ENCODE results near the gene SRP9. TPM values are rescaled to one million over a fixed set of nuclear protein-coding genes. Genes with fewer than 3 reads are reported as not detected.
A peak's percentile ranks its signal among the peaks of the same experiment; 100 is the strongest.

SRP9 gene
- polyA plus RNA-seq (2013, experiment 1 of 2), result 397 TPM
- polyA plus RNA-seq (2013, experiment 2 of 2), result 387 TPM

DNA sequence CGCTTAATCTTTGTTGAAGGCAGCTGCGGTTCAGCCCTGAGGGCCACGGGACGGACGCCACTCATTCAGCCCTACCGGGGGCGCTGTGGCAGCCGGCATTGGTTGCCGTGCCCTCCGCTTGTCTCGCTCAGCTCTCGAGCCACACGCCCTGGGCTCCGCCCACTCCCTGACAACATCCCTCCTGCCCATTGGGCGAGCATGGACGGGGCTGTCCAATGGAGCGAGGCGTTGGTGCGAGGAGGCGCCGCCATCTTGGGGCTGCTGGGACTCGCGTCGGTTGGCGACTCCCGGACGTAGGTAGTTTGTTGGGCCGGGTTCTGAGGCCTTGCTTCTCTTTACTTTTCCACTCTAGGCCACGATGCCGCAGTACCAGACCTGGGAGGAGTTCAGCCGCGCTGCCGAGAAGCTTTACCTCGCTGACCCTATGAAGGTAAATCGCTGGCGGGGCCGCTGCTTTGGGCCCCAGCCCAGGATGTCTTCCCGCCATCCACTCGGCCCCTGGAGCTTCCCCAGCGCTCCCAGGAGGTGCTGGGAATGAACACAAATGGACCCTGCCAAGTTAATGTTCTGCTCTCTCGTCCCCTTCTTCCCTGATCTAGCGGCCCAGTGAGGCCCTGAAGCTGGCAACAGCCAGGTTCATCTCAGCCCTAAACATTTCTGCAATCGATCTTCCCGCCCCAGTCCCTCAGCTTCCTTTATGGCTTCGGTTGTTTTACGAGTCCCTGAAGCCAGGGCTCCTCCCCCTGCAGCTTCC is at the start of gene SRP9:
TSS of gene SRP9 (plus strand) at position 244 of the 754 bp plus-strand sequence. CDS start at position 359, 115 bp downstream.
- H3K4me1 ChIP-seq (ENCODE audit: control insufficient read depth, low read depth, low read length), result peaks cover 5% of the 10 kb centered on the region
- no peak within 1 kb of the TSS for H3K4ac ChIP-seq (ENCODE audit: low read depth, low read length)
- peaks cover 2% of the 10 kb centered on the region for H3K79me1 ChIP-seq (ENCODE audit: low read length)
- peak within 1 kb of the TSS; percentile 91 for H2BK5ac ChIP-seq (ENCODE audit: low read length)
- H2BK15ac ChIP-seq (replicated peaks; ENCODE audit: low read depth), result no peak within 1 kb of the TSS
- H3K79me2 ChIP-seq (ENCODE audit: control insufficient read depth, insufficient read depth, low read length), result peaks cover 41% of the 10 kb centered on the region
- H3K18ac ChIP-seq (ENCODE audit: low read length), result peak within 1 kb of the TSS; percentile 57
- H3K27me3 ChIP-seq (ENCODE audit: insufficient read depth, low read length, poor library complexity), result no peaks in the 10 kb centered on the region
- peak; percentile 100 for DNase-seq
- H3K4me2 ChIP-seq (ENCODE audit: low read length), result peak within 1 kb of the TSS; percentile 41
- H4K8ac ChIP-seq (ENCODE audit: low read depth, low read length), result no peak within 1 kb of the TSS
- peak within 1 kb of the TSS; percentile 98 for H3K9ac ChIP-seq (ENCODE audit: low read length)
- H3K36me3 ChIP-seq (ENCODE audit: control insufficient read depth, insufficient read depth, low read length), result peaks cover 1% of the 10 kb centered on the region
- WGBS (ENCODE audit: extremely low coverage, insufficient coverage, low lambda C conversion rate), result no CpG with 5 or more reads among the region's 46 CpGs
- H3K23ac ChIP-seq (ENCODE audit: low read length), result peak within 1 kb of the TSS; percentile 94
- H3K56ac ChIP-seq (ENCODE audit: low read length), result peak within 1 kb of the TSS; percentile 100
- peak within 1 kb of the TSS; percentile 83 for H3K27ac ChIP-seq (ENCODE audit: low read depth, low read length)
- H3K4me3 ChIP-seq (ENCODE audit: low read length), result peak within 1 kb of the TSS; percentile 97
- peak within 1 kb of the TSS; percentile 78 for H4K5ac ChIP-seq (ENCODE audit: low read length)
- H2BK120ac ChIP-seq (ENCODE audit: low read depth, low read length), result no peak within 1 kb of the TSS
- H2AK5ac ChIP-seq (ENCODE audit: low read length), result peak within 1 kb of the TSS; percentile 97

DNA sequence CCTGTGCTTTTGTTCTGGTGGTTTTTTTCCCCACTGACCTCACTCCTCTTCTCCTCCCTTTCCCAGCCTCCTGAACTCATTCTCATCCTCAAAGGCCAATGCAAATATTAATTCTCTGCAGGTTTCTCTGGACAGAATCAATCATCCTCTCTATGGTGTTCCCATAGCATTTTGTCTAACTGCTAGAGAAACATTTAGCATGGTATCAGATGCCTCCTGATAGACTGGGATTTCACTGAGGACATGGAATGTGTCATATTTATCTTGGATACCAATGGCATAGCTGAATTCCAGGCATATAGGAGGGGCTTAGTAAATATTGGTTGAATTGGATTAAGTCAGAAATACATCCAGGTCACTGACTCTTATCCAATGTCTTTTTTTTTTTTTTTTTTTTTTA is 46.1 kb upstream of the SRP9 start:
- H3K79me1 ChIP-seq (ENCODE audit: low read length), result no peaks in the 10 kb centered on the region
- H3K9ac ChIP-seq (ENCODE audit: low read length), result no peak overlapping the region
- no peak for DNase-seq
- H3K56ac ChIP-seq (ENCODE audit: low read length), result no peak overlapping the region
- no peaks in the 10 kb centered on the region for H3K36me3 ChIP-seq (ENCODE audit: control insufficient read depth, insufficient read depth, low read length)
- no peak overlapping the region for H3K23ac ChIP-seq (ENCODE audit: low read length)
- no peak overlapping the region for H2BK120ac ChIP-seq (ENCODE audit: low read depth, low read length)
- H3K4me3 ChIP-seq (ENCODE audit: low read length), result no peak overlapping the region
- no peaks in the 10 kb centered on the region for H3K27me3 ChIP-seq (ENCODE audit: insufficient read depth, low read length, poor library complexity)
- H2AK5ac ChIP-seq (ENCODE audit: low read length), result no peak overlapping the region
- H2BK15ac ChIP-seq (replicated peaks; ENCODE audit: low read depth), result no peak overlapping the region
- H3K79me2 ChIP-seq (ENCODE audit: control insufficient read depth, insufficient read depth, low read length), result no peaks in the 10 kb centered on the region
- no peak overlapping the region for H3K18ac ChIP-seq (ENCODE audit: low read length)
- no peaks in the 10 kb centered on the region for H3K4me1 ChIP-seq (ENCODE audit: control insufficient read depth, low read depth, low read length)
- no peak overlapping the region for H3K27ac ChIP-seq (ENCODE audit: low read depth, low read length)
- no peak overlapping the region for H3K4ac ChIP-seq (ENCODE audit: low read depth, low read length)
- H2BK5ac ChIP-seq (ENCODE audit: low read length), result no peak overlapping the region
- H4K5ac ChIP-seq (ENCODE audit: low read length), result no peak overlapping the region
- H3K4me2 ChIP-seq (ENCODE audit: low read length), result no peak overlapping the region
- no peak overlapping the region for H4K8ac ChIP-seq (ENCODE audit: low read depth, low read length)

DNA sequence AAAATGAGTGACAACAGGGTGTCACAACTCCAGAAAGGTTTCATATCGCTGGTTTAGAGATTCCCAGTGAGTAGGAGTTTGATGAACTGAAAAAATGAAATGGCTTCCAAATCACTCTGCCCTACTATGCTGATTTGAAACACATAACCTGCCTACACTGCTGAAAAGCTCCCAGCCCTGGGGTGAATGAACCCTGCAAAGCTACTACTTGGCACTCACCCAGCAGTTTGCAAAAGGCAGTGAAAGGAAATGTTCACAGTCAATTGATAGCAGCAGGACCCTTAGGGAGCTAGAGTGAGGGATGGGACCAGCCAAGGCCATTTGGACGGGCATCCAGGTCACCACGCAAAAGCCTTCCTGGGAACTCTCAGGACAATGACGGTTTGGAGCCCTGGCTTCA is 44.4 kb upstream of the SRP9 start:
- no peak overlapping the region for H2AK5ac ChIP-seq (ENCODE audit: low read length)
- no peak overlapping the region for H4K5ac ChIP-seq (ENCODE audit: low read length)
- H3K36me3 ChIP-seq (ENCODE audit: control insufficient read depth, insufficient read depth, low read length), result no peaks in the 10 kb centered on the region
- no peak overlapping the region for H3K4me3 ChIP-seq (ENCODE audit: low read length)
- H2BK120ac ChIP-seq (ENCODE audit: low read depth, low read length), result no peak overlapping the region
- no peaks in the 10 kb centered on the region for H3K27me3 ChIP-seq (ENCODE audit: insufficient read depth, low read length, poor library complexity)
- no peaks in the 10 kb centered on the region for H3K4me1 ChIP-seq (ENCODE audit: control insufficient read depth, low read depth, low read length)
- no CpG with 5 or more reads among the region's 4 CpGs for WGBS (ENCODE audit: extremely low coverage, insufficient coverage, low lambda C conversion rate)
- no peak overlapping the region for H3K56ac ChIP-seq (ENCODE audit: low read length)
- H3K79me2 ChIP-seq (ENCODE audit: control insufficient read depth, insufficient read depth, low read length), result no peaks in the 10 kb centered on the region
- no peak overlapping the region for H3K18ac ChIP-seq (ENCODE audit: low read length)
- H2BK15ac ChIP-seq (replicated peaks; ENCODE audit: low read depth), result no peak overlapping the region
- no peak overlapping the region for H3K4me2 ChIP-seq (ENCODE audit: low read length)
- H3K9ac ChIP-seq (ENCODE audit: low read length), result no peak overlapping the region
- H3K4ac ChIP-seq (ENCODE audit: low read depth, low read length), result no peak overlapping the region
- H2BK5ac ChIP-seq (ENCODE audit: low read length), result no peak overlapping the region
- H4K8ac ChIP-seq (ENCODE audit: low read depth, low read length), result no peak overlapping the region
- H3K79me1 ChIP-seq (ENCODE audit: low read length), result no peaks in the 10 kb centered on the region
- no peak overlapping the region for H3K27ac ChIP-seq (ENCODE audit: low read depth, low read length)
- no peak overlapping the region for H3K23ac ChIP-seq (ENCODE audit: low read length)
- no peak for DNase-seq

DNA sequence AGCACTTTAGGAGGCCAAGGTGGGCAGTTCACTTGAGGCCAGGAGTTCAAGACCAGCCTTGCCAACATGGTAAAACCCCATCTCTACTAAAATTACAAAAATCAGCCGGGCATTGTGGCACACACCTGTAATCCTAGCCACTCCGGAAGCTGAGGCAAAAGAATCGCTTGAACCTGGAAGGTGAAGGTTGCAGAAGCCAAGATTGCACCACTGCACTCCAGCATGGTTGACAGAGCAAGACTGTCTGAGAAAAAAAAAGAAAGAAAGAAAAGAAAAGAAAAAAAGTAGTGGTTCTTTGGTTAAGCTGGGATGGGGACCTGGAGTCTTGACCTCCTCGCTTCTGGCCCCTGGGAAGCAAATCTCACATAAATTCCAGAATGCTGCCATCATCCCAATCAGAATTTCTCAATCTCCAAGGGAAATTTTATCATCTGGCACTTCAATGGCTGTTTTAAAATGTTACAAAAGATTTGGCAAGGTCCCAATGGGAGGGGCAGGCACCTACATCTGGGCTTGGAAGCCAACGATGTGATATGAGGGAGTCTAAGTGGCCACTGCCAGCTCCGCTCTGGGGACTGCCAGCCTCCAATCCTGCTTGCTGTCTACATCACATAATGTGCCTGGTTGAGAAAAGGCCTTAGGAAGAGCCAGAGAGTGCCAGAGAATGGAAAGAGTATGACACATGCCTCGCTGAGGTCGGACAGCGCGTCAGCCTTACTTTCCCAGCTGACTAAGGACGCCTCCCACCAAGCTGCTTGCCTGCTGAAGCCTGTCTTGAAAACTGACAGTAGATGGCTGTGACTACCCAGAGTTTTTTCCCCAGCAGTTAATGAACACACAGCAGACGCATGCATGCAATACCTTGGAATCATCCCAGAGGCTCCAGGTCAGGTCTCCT is 42.1 kb upstream of the SRP9 start:
- Histone ChIP-seq H3K27me3 (ENCODE audit: insufficient read depth, low read length, poor library complexity) (no peaks in the 10 kb centered on the region), H3K4ac (ENCODE audit: low read depth, low read length) (no peak overlapping the region), H3K79me1 (ENCODE audit: low read length) (no peaks in the 10 kb centered on the region), H2AK5ac (ENCODE audit: low read length) (no peak overlapping the region), H3K79me2 (ENCODE audit: control insufficient read depth, insufficient read depth, low read length) (no peaks in the 10 kb centered on the region), H3K4me1 (ENCODE audit: control insufficient read depth, low read depth, low read length) (no peaks in the 10 kb centered on the region), H4K8ac (ENCODE audit: low read depth, low read length) (no peak overlapping the region), H3K4me2 (ENCODE audit: low read length) (no peak overlapping the region), H2BK5ac (ENCODE audit: low read length) (no peak overlapping the region), H4K5ac (ENCODE audit: low read length) (no peak overlapping the region), H3K4me3 (ENCODE audit: low read length) (no peak overlapping the region), H3K27ac (ENCODE audit: low read depth, low read length) (no peak overlapping the region), H3K9ac (ENCODE audit: low read length) (no peak overlapping the region), H3K23ac (ENCODE audit: low read length) (no peak overlapping the region), H3K36me3 (ENCODE audit: control insufficient read depth, insufficient read depth, low read length) (no peaks in the 10 kb centered on the region), H3K56ac (ENCODE audit: low read length) (no peak overlapping the region), H2BK15ac (replicated peaks; ENCODE audit: low read depth) (no peak overlapping the region), H3K18ac (ENCODE audit: low read length) (no peak overlapping the region), H2BK120ac (ENCODE audit: low read depth, low read length) (no peak overlapping the region)
- peak; percentile 37 for DNase-seq
- no CpG with 5 or more reads among the region's 12 CpGs for WGBS (ENCODE audit: extremely low coverage, insufficient coverage, low lambda C conversion rate)

DNA sequence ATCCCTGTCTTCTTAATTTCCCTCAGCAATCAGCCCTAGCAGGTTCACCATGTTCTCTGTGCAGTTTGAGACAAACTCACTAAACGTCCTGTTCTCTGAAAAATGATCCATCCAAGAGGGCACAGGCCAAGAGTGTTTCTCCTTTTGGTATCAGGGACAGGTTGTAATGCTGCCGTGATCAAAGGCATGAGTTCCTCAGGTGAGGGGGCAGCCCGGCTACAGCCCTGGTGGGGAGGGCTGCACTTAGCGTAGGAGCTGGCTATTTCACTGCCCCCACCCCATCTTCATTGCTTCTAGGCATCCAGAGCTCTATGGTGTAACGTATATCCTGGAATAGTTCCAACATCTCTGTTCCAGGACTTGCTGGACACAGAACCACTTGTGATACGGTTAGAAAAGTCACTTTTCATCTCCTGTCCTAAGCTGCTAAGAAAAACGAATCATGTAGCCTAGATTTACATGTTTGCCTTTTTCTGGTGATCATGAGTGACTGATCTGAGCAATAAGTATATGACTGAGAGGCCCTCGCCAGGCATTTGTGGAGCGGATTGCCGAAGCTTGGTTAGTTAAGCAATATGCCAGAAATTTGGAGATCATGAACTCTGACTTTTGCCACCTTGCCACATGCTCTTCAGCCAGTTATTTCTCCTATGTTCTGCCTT is 41.1 kb upstream of the SRP9 start:
- no CpG with 5 or more reads among the region's 10 CpGs for WGBS (ENCODE audit: extremely low coverage, insufficient coverage, low lambda C conversion rate)
- no peak overlapping the region for H3K18ac ChIP-seq (ENCODE audit: low read length)
- no peak overlapping the region for H3K27ac ChIP-seq (ENCODE audit: low read depth, low read length)

More for the DNA sequence above, 41.1 kb upstream of the SRP9 start:
- Histone ChIP-seq H3K27me3 (ENCODE audit: insufficient read depth, low read length, poor library complexity) (no peaks in the 10 kb centered on the region), H3K79me2 (ENCODE audit: control insufficient read depth, insufficient read depth, low read length) (no peaks in the 10 kb centered on the region), H4K5ac (ENCODE audit: low read length) (no peak overlapping the region), H3K4me2 (ENCODE audit: low read length) (no peak overlapping the region), H3K4me3 (ENCODE audit: low read length) (no peak overlapping the region), H3K4ac (ENCODE audit: low read depth, low read length) (no peak overlapping the region), H3K9ac (ENCODE audit: low read length) (no peak overlapping the region), H4K8ac (ENCODE audit: low read depth, low read length) (no peak overlapping the region), H3K36me3 (ENCODE audit: control insufficient read depth, insufficient read depth, low read length) (no peaks in the 10 kb centered on the region), H2BK120ac (ENCODE audit: low read depth, low read length) (no peak overlapping the region), H2BK15ac (replicated peaks; ENCODE audit: low read depth) (no peak overlapping the region), H3K79me1 (ENCODE audit: low read length) (no peaks in the 10 kb centered on the region), H3K4me1 (ENCODE audit: control insufficient read depth, low read depth, low read length) (no peaks in the 10 kb centered on the region), H2BK5ac (ENCODE audit: low read length) (no peak overlapping the region), H3K56ac (ENCODE audit: low read length) (no peak overlapping the region), H3K23ac (ENCODE audit: low read length) (no peak overlapping the region), H2AK5ac (ENCODE audit: low read length) (no peak overlapping the region)
- DNase-seq, result no peak
